ENCODE results near the gene TRAK1.

- TF ChIP-seq, protein P1, sequence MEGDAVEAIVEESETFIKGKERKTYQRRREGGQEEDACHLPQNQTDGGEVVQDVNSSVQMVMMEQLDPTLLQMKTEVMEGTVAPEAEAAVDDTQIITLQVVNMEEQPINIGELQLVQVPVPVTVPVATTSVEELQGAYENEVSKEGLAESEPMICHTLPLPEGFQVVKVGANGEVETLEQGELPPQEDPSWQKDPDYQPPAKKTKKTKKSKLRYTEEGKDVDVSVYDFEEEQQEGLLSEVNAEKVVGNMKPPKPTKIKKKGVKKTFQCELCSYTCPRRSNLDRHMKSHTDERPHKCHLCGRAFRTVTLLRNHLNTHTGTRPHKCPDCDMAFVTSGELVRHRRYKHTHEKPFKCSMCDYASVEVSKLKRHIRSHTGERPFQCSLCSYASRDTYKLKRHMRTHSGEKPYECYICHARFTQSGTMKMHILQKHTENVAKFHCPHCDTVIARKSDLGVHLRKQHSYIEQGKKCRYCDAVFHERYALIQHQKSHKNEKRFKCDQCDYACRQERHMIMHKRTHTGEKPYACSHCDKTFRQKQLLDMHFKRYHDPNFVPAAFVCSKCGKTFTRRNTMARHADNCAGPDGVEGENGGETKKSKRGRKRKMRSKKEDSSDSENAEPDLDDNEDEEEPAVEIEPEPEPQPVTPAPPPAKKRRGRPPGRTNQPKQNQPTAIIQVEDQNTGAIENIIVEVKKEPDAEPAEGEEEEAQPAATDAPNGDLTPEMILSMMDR (IDR thresholded peaks at IDR 0.05; ENCODE audit: poor library complexity): no peak
- no peak for TF ChIP-seq EZH2phosphoT487 (IDR thresholded peaks at IDR 0.05; ENCODE audit: low read depth, severe bottlenecking, unreplicated experiment)
These were observed 184.1 kb downstream of the TRAK1 start for GRCh38 chr3:42275217-42275616.
